Right kidney (tissue), 1 donor: ENCODE measurements around the gene LAMA5.

Experiments used
- DNase-seq: peaks from one replicate; pipeline ENCODE4 v3.0.0-alpha.2; 2016

LAMA5 gene

GRCh38 chr20:62330576-62331317 lies 36.4 kb downstream of the LAMA5 start:
- no peak for DNase-seq

GRCh38 chr20:62329389-62330377 lies 37.4 kb downstream of the LAMA5 start:
- no peak for DNase-seq

GRCh38 chr20:62328684-62329388 lies 38.3 kb downstream of the LAMA5 start:
- no peak for DNase-seq

GRCh38 chr20:62327726-62328495 lies 39.2 kb downstream of the LAMA5 start:
- DNase-seq: no peak

DNA sequence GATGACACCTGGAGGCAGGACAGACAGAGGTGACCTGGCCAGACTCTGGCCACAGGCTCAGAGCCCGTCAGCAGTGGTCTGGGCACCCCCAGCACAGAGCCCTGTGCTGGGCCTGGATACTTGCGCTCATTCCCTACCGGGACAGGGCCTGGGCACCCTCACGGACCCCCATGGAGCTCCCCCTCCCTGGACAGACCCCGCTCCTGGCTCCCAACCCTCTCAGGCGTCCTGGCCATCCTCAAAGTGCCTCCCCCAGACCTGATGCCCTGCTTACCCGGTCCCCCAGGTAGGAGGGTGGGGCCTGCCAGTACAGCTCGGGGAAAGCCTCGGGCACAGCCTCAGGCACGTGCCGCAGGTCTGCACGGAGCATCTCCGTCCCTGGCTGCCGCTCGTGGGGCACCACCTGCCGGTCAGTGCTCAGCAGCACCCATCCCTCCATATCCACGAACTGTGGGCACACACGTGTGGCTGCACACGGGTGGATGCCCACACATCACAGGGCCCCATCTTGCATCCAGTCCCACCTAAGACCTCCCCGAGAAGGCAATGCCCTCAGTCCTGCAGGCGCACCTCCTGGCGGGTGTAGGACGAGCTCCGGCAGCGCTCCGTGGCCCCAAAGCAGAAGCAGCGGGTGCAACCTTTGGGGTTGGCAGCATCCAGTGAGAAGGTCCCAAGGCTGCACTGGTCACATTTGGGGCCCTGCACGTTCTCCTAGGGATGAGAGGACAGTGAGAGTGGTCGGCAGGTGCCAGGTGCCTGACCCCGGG lies 40.0 kb downstream of the LAMA5 start:
- no peak for DNase-seq

- no peak for DNase-seq
Observed at GRCh38 chr20:62326559-62326958, 40.6 kb downstream of the LAMA5 start.

GRCh38 chr20:62325172-62325905 lies 41.8 kb downstream of the LAMA5 start:
- no peak for DNase-seq

DNA sequence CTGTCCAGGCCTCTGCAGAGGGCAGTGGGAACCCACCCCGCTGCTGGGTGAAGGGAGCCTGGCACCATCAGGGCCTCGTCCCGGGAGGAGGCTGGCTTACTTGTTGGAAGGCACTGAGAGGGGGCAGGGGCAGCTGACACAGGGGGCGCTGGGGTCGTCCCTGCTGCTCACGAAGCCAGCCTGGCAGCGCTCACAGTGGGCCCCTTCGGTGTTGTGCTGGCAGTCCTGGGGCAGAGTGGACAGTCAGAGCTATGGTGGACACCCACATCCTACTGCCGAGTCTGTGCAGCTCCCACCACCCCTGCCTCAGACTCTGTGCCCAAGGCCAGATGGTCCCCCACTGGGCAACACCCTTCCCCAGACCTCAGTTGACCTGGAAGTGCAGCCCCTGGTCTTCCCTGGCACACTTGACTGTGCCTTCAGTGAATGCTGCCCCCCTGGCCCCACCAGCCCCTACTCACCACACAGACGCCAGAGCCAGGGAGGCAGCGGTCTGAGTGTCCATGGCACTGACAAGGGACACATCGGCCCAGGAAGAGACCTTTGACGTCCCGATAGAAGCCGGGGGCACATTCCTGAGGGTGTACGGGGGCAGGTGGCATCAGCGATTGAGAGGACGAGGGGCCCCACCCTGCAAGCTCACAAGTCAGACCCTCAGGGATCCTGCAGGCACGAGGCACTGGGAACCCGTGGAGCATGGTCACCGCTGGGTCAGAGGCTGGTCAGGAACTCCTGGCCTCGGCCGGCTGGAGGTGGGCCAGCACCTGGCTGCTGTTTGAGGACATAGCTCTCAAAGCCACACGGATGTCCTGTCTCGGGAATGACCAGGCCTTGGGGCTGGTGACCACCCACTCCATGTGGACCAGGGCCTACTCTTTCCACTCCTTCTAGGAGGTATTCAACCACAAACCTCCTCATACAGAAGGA lies 42.9 kb downstream of the LAMA5 start:
- no peak for DNase-seq

DNA sequence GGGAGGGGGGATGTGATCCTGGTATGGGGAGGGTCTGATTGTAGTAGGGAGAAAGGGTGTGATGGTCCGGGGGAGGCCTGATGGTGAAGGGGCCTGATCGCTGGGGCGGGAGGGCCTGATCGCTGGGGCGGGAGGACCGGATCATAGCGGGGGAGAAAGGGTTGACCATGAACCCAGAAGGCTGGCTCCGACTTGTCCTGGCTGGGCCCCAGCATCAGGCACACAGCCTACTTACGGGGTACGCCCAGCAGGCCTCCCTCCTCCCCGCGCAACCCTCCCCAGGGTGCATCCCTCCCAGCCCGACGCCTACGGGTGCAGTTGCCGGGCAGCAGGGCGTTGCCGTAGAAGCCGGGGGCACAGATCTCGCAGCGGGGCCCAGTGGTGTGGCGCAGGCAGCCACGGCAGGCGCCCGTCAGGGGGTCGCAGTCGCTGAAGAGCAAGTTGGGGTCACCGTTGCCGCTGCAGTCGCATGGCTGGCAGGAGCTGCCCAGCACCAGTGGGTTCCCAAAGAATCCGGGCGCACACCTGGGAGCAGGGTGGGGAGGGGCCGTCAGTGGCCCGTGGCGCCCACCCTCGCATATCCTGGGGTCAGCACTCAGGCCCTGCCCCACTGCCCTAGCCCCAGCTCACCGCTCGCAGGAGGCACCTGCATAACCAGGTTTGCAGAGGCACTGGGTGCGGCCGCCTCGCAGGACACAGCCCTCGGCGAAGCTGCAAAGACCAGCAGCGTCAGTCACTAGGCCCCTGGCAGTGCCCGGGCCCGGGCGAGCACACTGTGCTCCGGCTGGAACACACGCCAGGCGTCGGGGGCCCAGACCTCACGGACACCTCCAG lies 43.7 kb downstream of the LAMA5 start:
- DNase-seq: no peak

DNA sequence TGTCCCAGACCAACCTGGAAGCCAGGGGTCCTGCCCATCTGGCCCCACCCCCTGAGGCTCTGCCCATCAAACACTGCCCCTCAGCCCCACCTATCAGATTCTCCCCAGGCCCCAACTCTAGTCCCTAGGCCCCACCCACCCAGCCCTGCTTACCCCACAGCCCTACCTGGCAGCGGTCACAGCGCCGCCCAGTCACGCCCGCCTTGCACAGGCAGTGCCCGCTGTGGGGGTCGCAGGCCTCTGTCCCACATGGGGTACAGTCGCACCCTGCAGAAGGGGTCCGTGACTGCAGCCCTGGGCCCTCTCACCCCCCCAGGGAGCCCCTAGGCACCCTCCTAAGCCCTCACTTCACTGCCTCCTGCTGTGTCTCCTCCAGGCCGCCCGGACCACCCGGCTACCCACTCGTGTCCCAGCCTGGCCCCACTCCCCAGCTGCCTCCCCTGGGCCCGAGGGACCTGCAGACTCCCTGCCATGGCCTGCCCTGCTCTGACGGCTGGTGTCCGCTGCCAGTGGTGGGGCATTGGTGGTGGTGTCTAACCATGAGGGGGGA lies 44.5 kb downstream of the LAMA5 start:
- no peak for DNase-seq

DNA sequence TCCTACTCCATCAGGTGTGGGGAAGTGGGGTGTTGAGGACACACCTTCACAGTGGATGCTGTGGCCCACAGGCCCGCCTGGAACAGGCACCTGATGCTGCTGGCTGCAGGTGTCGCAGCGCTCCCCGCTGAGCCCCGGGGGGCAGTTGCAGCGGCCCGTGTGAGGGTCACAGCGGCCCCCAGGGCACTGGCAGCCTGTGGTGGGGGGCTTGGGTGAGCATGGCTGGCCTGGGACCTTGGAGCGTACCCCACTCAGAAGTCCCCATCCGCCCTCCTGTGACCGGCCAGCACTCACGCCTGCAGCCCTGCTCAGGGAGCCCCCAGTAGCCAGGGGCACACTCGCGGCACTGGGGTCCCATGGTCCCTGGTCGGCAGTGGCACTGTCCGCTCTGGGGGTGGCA lies 45.1 kb downstream of the LAMA5 start:
- DNase-seq: no peak

GRCh38 chr20:62321521-62321948 lies 45.6 kb downstream of the LAMA5 start:
- no peak for DNase-seq

DNA sequence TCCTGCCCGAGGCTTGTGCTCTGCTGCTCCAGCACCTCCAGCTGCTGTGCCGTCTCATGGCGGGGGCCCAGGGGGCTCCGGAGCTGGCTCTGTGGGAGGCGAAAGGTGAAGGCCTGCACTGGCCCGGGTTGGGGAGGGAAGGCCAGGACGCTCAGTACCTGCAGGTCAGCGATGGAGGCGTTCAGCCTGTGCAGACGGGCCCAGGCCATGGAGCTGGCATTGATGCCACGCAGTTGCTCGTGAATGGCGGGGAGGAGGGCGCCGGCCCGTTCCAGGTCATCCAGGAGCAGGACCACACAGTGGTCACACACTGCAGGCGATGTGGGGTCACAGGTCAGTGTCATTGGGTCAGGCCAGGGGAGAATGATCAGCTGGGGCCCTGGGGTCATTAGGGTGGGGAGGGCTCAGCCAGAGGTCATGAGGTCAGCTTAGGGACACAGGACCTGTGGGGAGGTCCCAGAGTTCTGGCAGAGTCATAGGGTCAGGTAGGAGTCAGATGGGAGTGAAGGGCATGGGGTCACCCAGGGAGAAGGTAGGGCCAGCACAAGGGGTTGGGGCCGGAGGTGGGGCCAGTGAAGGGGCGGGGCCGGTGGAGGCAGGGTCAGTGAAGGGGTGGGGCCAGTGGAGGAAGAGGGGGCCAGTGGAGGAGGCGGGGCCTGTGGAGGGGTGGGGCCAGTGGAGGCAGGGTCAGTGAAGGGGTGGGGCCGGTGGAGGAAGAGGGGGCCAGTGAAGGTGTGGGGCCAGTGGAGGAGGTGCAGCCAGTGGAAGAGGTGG lies 46.3 kb downstream of the LAMA5 start:
- DNase-seq: no peak

- no peak for DNase-seq
Observed at GRCh38 chr20:62319346-62319909, 47.7 kb downstream of the LAMA5 start.

DNA sequence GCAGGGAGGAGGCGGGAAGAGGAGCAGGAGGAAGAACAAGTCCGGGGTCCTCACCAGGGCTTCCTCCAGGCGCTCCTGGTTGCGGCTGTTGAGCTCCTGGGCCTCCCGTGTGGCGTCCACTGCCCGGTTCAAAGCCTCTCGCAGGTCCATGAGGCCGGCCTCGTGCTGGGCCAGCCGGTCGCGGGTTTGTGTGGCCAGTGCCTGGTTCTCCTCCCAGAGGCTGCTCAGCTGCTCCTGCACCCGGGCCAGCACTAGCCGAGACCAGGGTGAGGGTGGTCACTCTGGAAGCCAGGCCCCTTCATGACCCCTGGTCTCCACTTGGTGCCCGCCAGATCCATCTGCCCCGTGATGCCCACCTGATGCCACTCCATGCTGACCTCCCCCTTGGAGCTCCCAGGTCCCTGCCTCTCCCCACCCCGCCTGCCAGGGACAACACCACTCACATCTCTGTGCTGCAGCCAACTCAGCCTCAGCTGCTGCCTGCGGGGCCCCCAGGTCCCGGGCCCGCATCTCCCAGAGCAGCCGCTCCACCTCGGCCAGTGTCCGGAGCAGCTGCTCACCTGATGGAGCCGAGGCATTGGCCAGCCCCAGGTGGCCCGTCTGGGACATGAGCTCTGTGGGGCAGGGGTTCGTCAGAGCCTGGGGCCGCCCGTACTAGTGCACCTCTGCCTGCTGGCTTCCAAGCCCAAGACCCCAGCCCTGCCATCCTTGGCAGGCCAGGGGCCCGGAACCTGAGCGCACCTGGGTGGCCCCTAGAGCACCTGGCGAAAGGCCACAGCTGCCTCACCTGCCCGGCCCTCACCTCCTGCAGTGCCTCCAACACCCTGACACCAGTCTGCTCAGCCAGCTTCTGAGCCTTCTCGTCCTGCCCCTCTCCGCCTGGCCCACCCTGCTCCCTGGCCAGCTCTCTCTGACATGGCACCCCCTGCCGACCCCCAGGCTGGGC lies 48.4 kb downstream of the LAMA5 start:
- DNase-seq: no peak
